A673 (cell line): ENCODE measurements around the gene PRICKLE1. TPM values are rescaled to one million over a fixed set of nuclear protein-coding genes. Genes with fewer than 3 reads are reported as not detected.

Source experiments
- BruUV-seq: library from RNA; stranded (reverse); fragments of 400-500 nt; replicated peaks from 2 replicates; lab custom pipeline; 2021; lab: Mats Ljungman, UMichigan
- CTCF ChIA-PET: fragments of 300-600 bp; sonication (Branson Sonifier 250); formaldehyde crosslinking; loops from one replicate; lab custom pipeline; 2022; ENCODE audit warnings: antibody characterized with exemption; lab: Charles Lee
- POLR2A ChIA-PET: fragments of 300-600 bp; sonication (Branson Sonifier 250); formaldehyde crosslinking; loops from one replicate; lab custom pipeline; 2022; ENCODE audit warnings: antibody characterized with exemption; ENCODE audit not compliant: low non-redundant PET; lab: Charles Lee
- DNase-seq: peaks from one replicate; pipeline ENCODE4 v3.0.0-alpha.2; 2015; ENCODE audit warnings: low spot score
- H3K27ac ChIP-seq: fragments of 200-600 bp; sonication (generic); 2 replicates; pipeline ENCODE4 v1.5.1; 2016; ENCODE audit warnings: mixed run types, low read depth, mild to moderate bottlenecking, mixed read lengths, antibody characterized with exemption, low read length; ENCODE audit not compliant: poor library complexity, severe bottlenecking
- H3K27me3 ChIP-seq: fragments of 200-600 bp; sonication (generic); replicated peaks from 2 replicates; pipeline ENCODE4 v1.6.1; 2017; ENCODE audit warnings: mixed run types, low read depth, mild to moderate bottlenecking, mixed read lengths, antibody characterized with exemption, low read length; ENCODE audit not compliant: insufficient read depth, poor library complexity
- H3K36me3 ChIP-seq: fragments of 200-600 bp; sonication (generic); 2 replicates; pipeline ENCODE4 v1.6.1; 2016; ENCODE audit warnings: mixed run types, mild to moderate bottlenecking, mixed read lengths, antibody characterized with exemption, low read length; ENCODE audit not compliant: insufficient read depth, poor library complexity, severe bottlenecking
- H3K4me1 ChIP-seq: fragments of 200-600 bp; sonication (generic); 2 replicates; pipeline ENCODE4 v1.6.1; 2017; ENCODE audit warnings: mixed run types, mild to moderate bottlenecking, mixed read lengths, antibody characterized with exemption, low read length; ENCODE audit not compliant: insufficient read depth, poor library complexity, severe bottlenecking
- H3K4me3 ChIP-seq: fragments of 200-600 bp; sonication (generic); 2 replicates; pipeline ENCODE4 v1.5.1; 2016; ENCODE audit warnings: low read depth, mixed run types, mild to moderate bottlenecking, mixed read lengths, low read length; ENCODE audit not compliant: poor library complexity, severe bottlenecking
- H3K9me3 ChIP-seq: fragments of 200-600 bp; sonication (generic); 2 replicates; pipeline ENCODE4 v1.6.1; 2016; ENCODE audit warnings: mixed run types, low read depth, mild to moderate bottlenecking, mixed read lengths, antibody characterized with exemption, low read length; ENCODE audit not compliant: poor library complexity, severe bottlenecking
- EZH2 ChIP-seq: fragments of 200-600 bp; sonication (generic); IDR thresholded peaks from 2 replicates; pipeline ENCODE4 v1.6.1; 2017; ENCODE audit warnings: borderline replicate concordance, low read depth, mild to moderate bottlenecking, mixed read lengths, antibody characterized with exemption, low read length; ENCODE audit not compliant: poor library complexity, severe bottlenecking
- intact Hi-C: fragments of 100-400 bp; cut with micrococcal nuclease; formaldehyde crosslinking; loops from one replicate; pipeline ENCODE4 v1.10.0; 2022; ENCODE audit not compliant: unreplicated experiment
- total RNA-seq: library from RNA; stranded (reverse); gene quantifications from 2 replicates; pipeline ENCODE4 v1.2.3, GENCODE V29; 2021
- TF ChIP-seq, protein P1 (sequence below): fragments of 300-800, 200-600 bp; sonication (generic); conservative IDR thresholded peaks from 2 replicates; pipeline ENCODE4 v1.5.1; 2017; ENCODE audit warnings: low read depth, mild to moderate bottlenecking, antibody characterized with exemption, low read length, moderate library complexity, mixed read lengths

The PRICKLE1 gene
- total RNA-seq, 1 experiment from 2014 or later, result 1.1 TPM

DNA sequence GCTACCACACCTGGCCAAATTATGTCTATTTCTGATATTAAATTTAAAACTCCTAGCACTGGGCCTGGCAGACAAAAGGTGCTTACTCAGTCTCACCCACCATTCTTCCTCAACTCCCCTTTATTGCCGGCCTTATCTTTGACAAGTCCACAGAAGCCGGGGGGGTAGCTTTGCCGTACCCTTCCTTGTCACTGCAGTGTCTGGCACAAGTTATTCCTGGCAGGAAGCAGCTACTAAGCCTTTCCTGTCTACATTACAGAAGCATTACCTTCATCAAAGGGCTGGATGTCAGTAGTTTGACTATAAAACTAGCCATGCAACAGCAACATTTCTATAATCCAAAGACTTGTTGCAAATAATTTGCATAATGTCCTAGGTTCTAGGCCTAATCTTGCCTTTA is 127.1 kb downstream of the PRICKLE1 start:
- no peak for DNase-seq
- no peak overlapping the region for H3K4me3 ChIP-seq
- TF ChIP-seq, protein P1, sequence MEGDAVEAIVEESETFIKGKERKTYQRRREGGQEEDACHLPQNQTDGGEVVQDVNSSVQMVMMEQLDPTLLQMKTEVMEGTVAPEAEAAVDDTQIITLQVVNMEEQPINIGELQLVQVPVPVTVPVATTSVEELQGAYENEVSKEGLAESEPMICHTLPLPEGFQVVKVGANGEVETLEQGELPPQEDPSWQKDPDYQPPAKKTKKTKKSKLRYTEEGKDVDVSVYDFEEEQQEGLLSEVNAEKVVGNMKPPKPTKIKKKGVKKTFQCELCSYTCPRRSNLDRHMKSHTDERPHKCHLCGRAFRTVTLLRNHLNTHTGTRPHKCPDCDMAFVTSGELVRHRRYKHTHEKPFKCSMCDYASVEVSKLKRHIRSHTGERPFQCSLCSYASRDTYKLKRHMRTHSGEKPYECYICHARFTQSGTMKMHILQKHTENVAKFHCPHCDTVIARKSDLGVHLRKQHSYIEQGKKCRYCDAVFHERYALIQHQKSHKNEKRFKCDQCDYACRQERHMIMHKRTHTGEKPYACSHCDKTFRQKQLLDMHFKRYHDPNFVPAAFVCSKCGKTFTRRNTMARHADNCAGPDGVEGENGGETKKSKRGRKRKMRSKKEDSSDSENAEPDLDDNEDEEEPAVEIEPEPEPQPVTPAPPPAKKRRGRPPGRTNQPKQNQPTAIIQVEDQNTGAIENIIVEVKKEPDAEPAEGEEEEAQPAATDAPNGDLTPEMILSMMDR, result no peak
- TF ChIP-seq EZH2, result no peak
- H3K36me3 ChIP-seq, result no peaks in the 10 kb centered on the region
- no peak overlapping the region for H3K27ac ChIP-seq
- no TSS peak for BruUV-seq
- no peaks in the 10 kb centered on the region for H3K27me3 ChIP-seq
- H3K9me3 ChIP-seq, result no peaks in the 10 kb centered on the region
- H3K4me1 ChIP-seq, result no peaks in the 10 kb centered on the region
- CTCF ChIA-PET, result no interaction called here
- intact Hi-C loops, result no loop called here
- POLR2A ChIA-PET, result no interaction called here

DNA sequence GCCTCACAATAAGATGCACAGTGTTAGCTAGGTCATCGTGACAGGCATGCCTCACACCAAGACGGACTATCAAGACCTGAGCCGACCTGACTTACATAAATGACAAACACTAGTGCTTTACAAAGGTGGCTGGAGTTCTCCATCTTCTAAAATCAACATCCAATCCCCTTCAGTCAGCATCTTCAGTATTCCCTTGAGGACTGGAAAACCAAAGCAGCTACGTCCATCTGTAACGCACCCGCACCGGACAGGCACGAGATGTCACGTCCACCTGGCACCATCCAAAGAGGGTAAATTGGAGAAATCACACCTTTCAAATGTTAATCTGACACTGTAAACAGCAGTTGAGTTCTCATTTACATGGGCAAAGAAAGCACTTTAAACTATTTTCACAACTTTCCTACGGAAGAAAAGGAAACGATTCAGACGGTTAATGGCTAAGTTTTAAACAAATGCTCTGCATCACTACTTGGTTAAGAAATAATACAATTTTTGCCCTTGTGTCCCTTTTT is 130.2 kb downstream of the PRICKLE1 start:
- POLR2A ChIA-PET, result no interaction called here
- no peak for DNase-seq
- Histone ChIP-seq H3K9me3 (no peaks in the 10 kb centered on the region), H3K36me3 (no peaks in the 10 kb centered on the region), H3K4me3 (no peak overlapping the region), H3K4me1 (no peaks in the 10 kb centered on the region), H3K27me3 (no peaks in the 10 kb centered on the region), H3K27ac (no peak overlapping the region)
- no TSS peak for BruUV-seq
- intact Hi-C loops, result no loop called here
- CTCF ChIA-PET, result no interaction called here
- TF ChIP-seq, protein P1, result no peak
- no peak for TF ChIP-seq EZH2

DNA sequence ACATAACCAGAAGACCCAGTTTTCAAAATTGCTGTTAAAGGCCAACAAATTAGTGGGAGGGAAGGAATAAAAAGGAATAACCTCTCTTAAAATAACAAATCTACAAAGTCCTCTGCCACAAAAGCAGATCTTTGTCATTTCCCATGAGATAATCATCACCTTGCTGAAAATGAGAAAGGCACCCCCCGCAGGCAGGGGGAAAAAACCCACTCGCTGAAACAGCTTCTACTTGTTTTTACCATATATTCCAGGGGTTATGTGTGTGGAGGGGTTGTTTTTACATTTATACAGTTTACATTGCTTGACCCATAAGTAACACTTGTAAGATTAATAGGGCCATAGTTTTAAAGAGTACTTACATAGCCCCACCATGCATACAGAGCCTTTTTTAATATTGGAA is 131.0 kb downstream of the PRICKLE1 start:
- no peaks in the 10 kb centered on the region for H3K4me1 ChIP-seq
- CTCF ChIA-PET, result no interaction called here
- intact Hi-C loops, result no loop called here
- no peak overlapping the region for H3K27ac ChIP-seq
- H3K4me3 ChIP-seq, result no peak overlapping the region
- no TSS peak for BruUV-seq
- no peaks in the 10 kb centered on the region for H3K9me3 ChIP-seq
- H3K36me3 ChIP-seq, result no peaks in the 10 kb centered on the region
- TF ChIP-seq, protein P1, result no peak
- no peak for TF ChIP-seq EZH2
- POLR2A ChIA-PET, result no interaction called here
- no peak for DNase-seq
- no peaks in the 10 kb centered on the region for H3K27me3 ChIP-seq
